HG03469 (cell line): ENCODE results near the gene SLC23A3.

Source experiments
- ATAC-seq: cut with Tn5 transposase; IDR thresholded peaks from one replicate; pipeline ENCODE4 v1.9.1; 2021; ENCODE audit warnings: mild to moderate bottlenecking, moderate library complexity, moderate number of reproducible peaks; ENCODE audit not compliant: unreplicated experiment

SLC23A3 gene

DNA sequence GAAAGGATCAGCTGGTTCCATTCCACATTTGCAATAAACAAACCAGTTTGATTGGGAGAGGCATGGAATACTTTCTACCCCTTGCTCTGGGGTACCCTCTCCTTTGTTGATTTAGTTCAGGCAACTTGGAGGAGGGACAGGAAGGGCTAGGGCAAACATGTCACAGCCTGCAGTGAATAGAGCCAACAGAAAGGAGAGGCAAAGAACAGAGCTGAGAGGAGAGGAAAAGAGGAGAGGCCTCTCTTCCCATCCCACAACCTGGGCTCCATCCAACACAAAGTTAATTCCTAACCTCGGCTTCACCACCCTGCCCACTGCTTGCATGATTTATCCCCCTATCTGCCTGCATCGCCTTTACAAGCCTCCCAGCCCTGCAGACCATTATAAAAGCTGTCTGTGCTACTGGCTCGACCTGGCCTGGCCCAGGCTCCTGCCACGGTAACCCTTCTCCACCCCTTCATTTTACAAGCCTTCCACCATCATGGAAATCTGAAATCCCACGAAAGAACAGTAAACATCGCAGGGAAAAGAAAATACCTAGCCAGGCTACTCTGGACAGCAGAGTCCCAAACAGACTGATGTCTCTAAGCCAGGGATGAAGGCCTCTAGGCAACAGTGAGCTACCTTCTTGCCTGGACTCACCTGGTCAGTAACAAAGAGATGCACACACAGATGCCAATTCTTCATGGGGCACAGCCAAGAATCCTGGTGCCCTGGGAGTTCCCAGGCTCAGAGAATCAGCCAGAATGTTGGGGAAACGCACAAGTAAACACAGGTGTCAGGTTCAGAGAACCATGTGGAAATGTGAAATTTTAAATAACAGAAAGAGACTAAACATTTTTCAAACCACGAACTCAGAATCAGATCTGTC lies 52.8 kb downstream of the SLC23A3 start:
- ATAC-seq, result no peak

DNA sequence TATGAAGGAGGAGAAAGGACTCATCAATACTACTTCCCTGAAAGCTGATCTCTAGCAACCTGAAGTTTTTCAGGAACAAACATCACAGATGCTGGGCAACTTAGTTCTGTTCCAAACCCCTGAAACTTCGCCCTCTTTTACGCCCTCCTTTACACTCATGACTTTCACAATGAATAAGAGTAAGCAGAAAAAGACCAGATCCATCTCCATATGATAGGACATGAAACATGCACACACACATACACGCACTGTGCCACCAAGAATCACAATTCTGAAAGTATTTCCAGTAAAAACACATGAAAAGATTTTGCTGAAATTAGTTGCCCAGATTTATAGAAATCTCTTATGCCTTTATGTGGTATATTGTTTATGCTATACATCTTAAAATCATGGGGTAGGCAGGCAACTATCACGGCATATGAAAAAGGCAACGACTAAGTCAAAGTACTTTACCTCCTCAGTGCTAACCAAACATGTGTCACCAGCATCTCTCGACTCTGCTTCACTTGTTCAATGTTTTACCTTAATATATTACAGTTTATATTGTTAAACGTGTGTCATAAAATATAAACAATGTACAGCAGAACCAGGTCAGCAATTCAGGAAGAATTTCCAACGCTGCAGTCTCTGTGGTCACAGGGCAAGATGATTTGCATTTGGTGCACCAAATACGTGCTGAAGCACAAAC lies 57.0 kb downstream of the SLC23A3 start:
- ATAC-seq, result no peak

DNA sequence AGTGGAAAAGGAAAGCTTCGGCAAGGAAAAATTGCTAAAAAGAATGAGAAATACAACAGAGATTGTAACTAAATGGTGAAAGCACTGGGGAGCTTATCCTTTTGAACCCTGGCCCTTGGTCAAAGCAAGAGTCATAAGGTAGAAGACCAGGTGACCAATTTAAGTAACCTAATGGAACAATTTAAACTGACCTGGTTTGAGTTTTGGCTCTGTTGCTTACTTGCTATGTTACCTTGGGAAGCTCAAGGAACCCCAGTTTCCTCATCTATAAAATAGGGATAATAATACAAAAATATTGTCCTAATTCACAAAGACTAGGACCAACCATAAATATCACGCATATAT lies 57.8 kb downstream of the SLC23A3 start:
- ATAC-seq, result no peak
